Measurements from ENCODE around the gene PCDH9. TPM values are rescaled to one million over a fixed set of nuclear protein-coding genes. Genes with fewer than 3 reads are reported as not detected.

PCDH9 gene
- total and polyA plus RNA-seq, 2 experiments from 2014 or later, result 0.56 to 0.76 TPM

DNA sequence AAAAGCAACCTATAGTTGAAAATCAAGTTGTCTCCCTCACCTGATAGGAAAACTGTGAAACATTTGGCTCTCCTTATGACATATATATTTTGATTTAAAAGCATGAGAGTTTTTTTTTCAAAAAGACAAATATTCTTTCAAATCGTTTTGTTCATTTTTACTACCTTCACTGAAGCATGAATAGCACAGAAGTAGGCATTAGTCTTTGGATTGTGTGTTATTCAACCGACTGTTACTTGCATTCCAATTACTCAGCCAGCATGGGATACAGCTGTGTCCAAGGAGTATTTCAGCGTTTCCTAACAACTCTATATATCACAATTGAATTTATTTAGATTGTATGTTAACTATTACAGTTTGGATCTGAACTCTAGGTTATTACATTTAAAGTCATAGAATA is 135.2 kb downstream of the PCDH9 start:
- H3K79me2 ChIP-seq (ENCODE audit: insufficient read depth), result no peaks in the 10 kb centered on the region
- H3K9me3 ChIP-seq (ENCODE audit: low read depth), result no peaks in the 10 kb centered on the region
- H3K27me3 ChIP-seq (replicated peaks; ENCODE audit: insufficient read depth), result no peaks in the 10 kb centered on the region
- H3K4me1 ChIP-seq (ENCODE audit: insufficient read depth), result no peaks in the 10 kb centered on the region
- no peak overlapping the region for H3K4me2 ChIP-seq (ENCODE audit: unreplicated experiment)
- 9 to 10% methylated on average over 3 of the region's 3 CpGs for WGBS, 2 experiments (ENCODE audit: low coverage in 1 of 2, low lambda C conversion rate in 2 of 2, missing lambda C conversion rate in 2 of 2)
- no peak overlapping the region for H3K4me3 ChIP-seq
- in situ Hi-C loops (cut with MboI), result no loop called here
- H2AFZ ChIP-seq, result no peak overlapping the region
- TF ChIP-seq EZH2 (IDR thresholded peaks at IDR 0.05; ENCODE audit: insufficient read depth, poor library complexity, severe bottlenecking), result no peak
- no peak for TF ChIP-seq EZH2phosphoT487 (IDR thresholded peaks at IDR 0.05; ENCODE audit: insufficient read depth, low read depth)
- H4K20me1 ChIP-seq (ENCODE audit: insufficient read depth), result no peaks in the 10 kb centered on the region
- no peaks in the 10 kb centered on the region for H3F3A ChIP-seq (ENCODE audit: insufficient read depth)
- H3K36me3 ChIP-seq (ENCODE audit: low read depth), result no peaks in the 10 kb centered on the region
- H3K9me2 ChIP-seq (ENCODE audit: insufficient read depth), result no peaks in the 10 kb centered on the region
- no peak for DNase-seq
- no peak overlapping the region for H3K9ac ChIP-seq
- H3K27ac ChIP-seq, result no peak overlapping the region

DNA sequence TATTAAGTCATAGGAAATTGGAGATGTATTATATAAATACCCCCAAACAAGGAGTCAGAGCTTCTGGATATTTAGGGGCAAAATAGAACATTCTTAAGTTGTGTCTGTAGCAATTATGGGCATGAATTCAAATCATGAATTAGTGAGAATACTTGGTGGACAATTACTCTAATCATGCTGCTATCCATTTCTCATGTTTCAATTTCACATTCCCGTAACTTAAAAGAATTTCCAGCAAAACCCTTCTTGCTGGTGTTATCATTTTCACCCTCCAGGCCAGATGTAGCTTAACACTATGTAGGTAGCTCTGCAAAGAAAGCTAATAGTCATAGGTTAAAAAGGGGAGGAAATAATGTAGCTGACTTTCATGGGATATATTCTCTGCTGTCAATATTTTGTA is 136.1 kb downstream of the PCDH9 start:
- H3K4me3 ChIP-seq, result no peak overlapping the region
- H3K9me3 ChIP-seq (ENCODE audit: low read depth), result no peaks in the 10 kb centered on the region
- 0 to 5% methylated on average over 1 of the region's 1 CpG for WGBS, 2 experiments (ENCODE audit: low coverage in 1 of 2, low lambda C conversion rate in 2 of 2, missing lambda C conversion rate in 2 of 2)
- no peaks in the 10 kb centered on the region for H3K36me3 ChIP-seq (ENCODE audit: low read depth)
- no peaks in the 10 kb centered on the region for H4K20me1 ChIP-seq (ENCODE audit: insufficient read depth)
- no peaks in the 10 kb centered on the region for H3K27me3 ChIP-seq (replicated peaks; ENCODE audit: insufficient read depth)
- no peaks in the 10 kb centered on the region for H3F3A ChIP-seq (ENCODE audit: insufficient read depth)
- H3K4me1 ChIP-seq (ENCODE audit: insufficient read depth), result no peaks in the 10 kb centered on the region
- no peak for DNase-seq
- no peak overlapping the region for H3K9ac ChIP-seq
- no peak overlapping the region for H3K4me2 ChIP-seq (ENCODE audit: unreplicated experiment)
- no peaks in the 10 kb centered on the region for H3K9me2 ChIP-seq (ENCODE audit: insufficient read depth)
- no peak overlapping the region for H3K27ac ChIP-seq
- in situ Hi-C loops (cut with MboI), result no loop called here
- TF ChIP-seq EZH2phosphoT487 (IDR thresholded peaks at IDR 0.05; ENCODE audit: insufficient read depth, low read depth), result no peak
- no peak overlapping the region for H2AFZ ChIP-seq
- no peaks in the 10 kb centered on the region for H3K79me2 ChIP-seq (ENCODE audit: insufficient read depth)

DNA sequence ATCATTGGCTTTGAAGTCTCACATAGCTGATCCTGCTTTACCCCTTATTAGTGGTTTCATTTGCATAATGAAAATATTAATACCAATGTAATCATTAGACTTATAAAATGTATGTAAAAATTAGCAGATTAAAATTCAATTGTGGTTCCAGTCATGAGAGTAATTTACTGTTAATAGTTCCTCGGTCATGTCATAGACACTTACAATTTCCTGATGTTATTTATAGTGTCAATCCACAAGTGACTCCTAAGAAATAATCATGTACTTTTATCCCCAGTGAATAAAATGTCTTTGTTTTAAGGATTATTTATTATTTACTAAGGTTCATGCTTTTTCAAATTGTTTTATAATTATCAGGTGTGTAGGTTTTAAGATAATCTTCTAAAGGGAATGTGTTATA is 138.5 kb downstream of the PCDH9 start:
- Histone ChIP-seq H3K9me3 (ENCODE audit: low read depth) (no peaks in the 10 kb centered on the region), H2AFZ (no peak overlapping the region)

DNA sequence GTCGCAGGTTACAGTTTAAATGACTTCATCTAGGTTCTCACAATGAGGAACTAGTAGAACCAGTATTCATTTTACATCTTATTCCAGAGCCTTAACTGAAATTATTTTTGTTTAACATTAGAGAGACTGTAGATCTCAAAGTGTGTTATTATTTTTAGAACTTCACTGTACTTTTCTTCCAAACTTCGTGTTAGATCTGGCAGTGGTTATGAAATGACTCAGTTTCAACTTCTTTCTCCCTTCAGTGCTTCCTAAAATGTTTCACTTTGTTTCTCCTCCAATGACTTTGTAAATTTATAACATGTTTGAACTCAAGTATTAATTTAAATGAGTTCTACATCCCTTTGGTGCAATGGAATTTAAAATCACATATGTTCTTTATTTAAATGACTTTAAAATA is 139.3 kb downstream of the PCDH9 start:
- Histone ChIP-seq H3K4me1 (ENCODE audit: insufficient read depth) (no peaks in the 10 kb centered on the region), H3K79me2 (ENCODE audit: insufficient read depth) (no peaks in the 10 kb centered on the region), H4K20me1 (ENCODE audit: insufficient read depth) (no peaks in the 10 kb centered on the region), H3F3A (ENCODE audit: insufficient read depth) (no peaks in the 10 kb centered on the region), H3K9me2 (ENCODE audit: insufficient read depth) (no peaks in the 10 kb centered on the region), H3K9me3 (ENCODE audit: low read depth) (no peaks in the 10 kb centered on the region), H3K4me3 (no peak overlapping the region), H3K9ac (no peak overlapping the region), H3K27ac (no peak overlapping the region), H2AFZ (no peak overlapping the region), H3K4me2 (ENCODE audit: unreplicated experiment) (no peak overlapping the region), H3K36me3 (ENCODE audit: low read depth) (no peaks in the 10 kb centered on the region), H3K27me3 (replicated peaks; ENCODE audit: insufficient read depth) (no peaks in the 10 kb centered on the region)
- in situ Hi-C loops (cut with MboI), result no loop called here
- 25 to 29% methylated on average over 2 of the region's 2 CpGs for WGBS, 2 experiments (ENCODE audit: low coverage in 1 of 2, low lambda C conversion rate in 2 of 2, missing lambda C conversion rate in 2 of 2)
- TF ChIP-seq EZH2phosphoT487 (IDR thresholded peaks at IDR 0.05; ENCODE audit: insufficient read depth, low read depth) (no peak), EZH2 (IDR thresholded peaks at IDR 0.05; ENCODE audit: insufficient read depth, poor library complexity, severe bottlenecking) (no peak)
- DNase-seq, result no peak

More for the DNA sequence above, 138.5 kb downstream of the PCDH9 start:
- Histone ChIP-seq H3K36me3 (ENCODE audit: low read depth) (no peaks in the 10 kb centered on the region), H3K4me2 (ENCODE audit: unreplicated experiment) (no peak overlapping the region), H3K9ac (no peak overlapping the region), H3K27ac (no peak overlapping the region), H4K20me1 (ENCODE audit: insufficient read depth) (no peaks in the 10 kb centered on the region), H3K4me3 (no peak overlapping the region), H3K27me3 (replicated peaks; ENCODE audit: insufficient read depth) (no peaks in the 10 kb centered on the region), H3K9me2 (ENCODE audit: insufficient read depth) (no peaks in the 10 kb centered on the region), H3K79me2 (ENCODE audit: insufficient read depth) (no peaks in the 10 kb centered on the region), H3K4me1 (ENCODE audit: insufficient read depth) (no peaks in the 10 kb centered on the region), H3F3A (ENCODE audit: insufficient read depth) (no peaks in the 10 kb centered on the region)
- in situ Hi-C loops (cut with MboI), result no loop called here
- no peak for DNase-seq
- no peak for TF ChIP-seq EZH2phosphoT487 (IDR thresholded peaks at IDR 0.05; ENCODE audit: insufficient read depth, low read depth)
- TF ChIP-seq EZH2 (IDR thresholded peaks at IDR 0.05; ENCODE audit: insufficient read depth, poor library complexity, severe bottlenecking), result no peak
- 23 to 32% methylated on average over 1 of the region's 1 CpG for WGBS, 2 experiments (ENCODE audit: low coverage in 1 of 2, low lambda C conversion rate in 2 of 2, missing lambda C conversion rate in 2 of 2)

DNA sequence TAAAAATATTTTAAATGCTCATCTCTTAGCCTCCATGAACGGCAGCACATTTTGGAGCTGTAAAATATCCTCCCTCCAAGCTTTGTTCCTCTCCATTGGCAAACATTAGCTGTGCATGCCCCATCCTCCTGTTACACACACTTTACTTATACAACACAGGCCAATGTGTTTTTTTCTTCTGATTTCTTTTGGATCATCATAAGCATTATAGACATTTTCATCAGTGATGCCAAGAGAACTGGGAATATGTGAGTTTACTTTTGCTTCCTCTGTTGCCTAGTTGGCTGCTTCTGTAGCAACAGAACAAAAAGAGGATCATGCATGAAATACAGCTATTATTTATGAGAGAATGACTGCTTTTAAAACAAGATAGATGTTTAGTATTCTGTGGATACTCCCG is 142.6 kb downstream of the PCDH9 start:
- no peak overlapping the region for H3K27ac ChIP-seq
- H3K27me3 ChIP-seq (replicated peaks; ENCODE audit: insufficient read depth), result no peaks in the 10 kb centered on the region
- DNase-seq, result no peak
- H3K9me2 ChIP-seq (ENCODE audit: insufficient read depth), result no peaks in the 10 kb centered on the region
- no peak overlapping the region for H3K4me3 ChIP-seq
- WGBS, 2 experiments (ENCODE audit: low coverage in 1 of 2, low lambda C conversion rate in 2 of 2, missing lambda C conversion rate in 2 of 2), result 18 to 26% methylated on average over 2 of the region's 2 CpGs
- H4K20me1 ChIP-seq (ENCODE audit: insufficient read depth), result no peaks in the 10 kb centered on the region
- H2AFZ ChIP-seq, result no peak overlapping the region
- no peaks in the 10 kb centered on the region for H3F3A ChIP-seq (ENCODE audit: insufficient read depth)
- H3K4me2 ChIP-seq (ENCODE audit: unreplicated experiment), result no peak overlapping the region
- H3K9ac ChIP-seq, result no peak overlapping the region
- no peak for TF ChIP-seq EZH2 (IDR thresholded peaks at IDR 0.05; ENCODE audit: insufficient read depth, poor library complexity, severe bottlenecking)
- TF ChIP-seq EZH2phosphoT487 (IDR thresholded peaks at IDR 0.05; ENCODE audit: insufficient read depth, low read depth), result no peak
- in situ Hi-C loops (cut with MboI), result no loop called here
- no peaks in the 10 kb centered on the region for H3K9me3 ChIP-seq (ENCODE audit: low read depth)
- H3K79me2 ChIP-seq (ENCODE audit: insufficient read depth), result no peaks in the 10 kb centered on the region
- no peaks in the 10 kb centered on the region for H3K36me3 ChIP-seq (ENCODE audit: low read depth)
- H3K4me1 ChIP-seq (ENCODE audit: insufficient read depth), result no peaks in the 10 kb centered on the region
